H1 (cell line): ENCODE results near the gene NPR2.

Experiments used
- BCL11A ChIP-seq, 2 experiments: IDR thresholded peaks; one replicate each; pipeline ENCODE4 v1.6.1; 2011; ENCODE audit warnings: low read depth in 2 of 2, low read length in 2 of 2, mild to moderate bottlenecking in 2 of 2
- CREB1 ChIP-seq: IDR thresholded peaks from 2 replicates; pipeline ENCODE4 v1.6.1; 2012; ENCODE audit warnings: inconsistent platforms
- CTCF ChIP-seq, 3 experiments: IDR thresholded peaks; 1 replicate in 2 of 3; 2 replicates in 1 of 3; pipeline versions ENCODE4 v1.5.1 to v1.6.1; 2011; ENCODE audit warnings: low read length in 3 of 3, mild to moderate bottlenecking in 3 of 3, inconsistent platforms in 2 of 3, low read depth in 1 of 3, moderate library complexity in 1 of 3; ENCODE audit not compliant: insufficient read depth in 1 of 3; ENCODE audit errors: control extremely low read depth in 1 of 3
- EP300 ChIP-seq, 2 experiments: IDR thresholded peaks; 1 replicate in 1 of 2; 2 replicates in 1 of 2; pipeline ENCODE4 v1.6.1; 2011 to 2012; ENCODE audit warnings: low read depth in 2 of 2, low read length in 2 of 2, mild to moderate bottlenecking in 2 of 2, borderline replicate concordance in 1 of 2, inconsistent platforms in 1 of 2, moderate library complexity in 1 of 2
- EZH2 ChIP-seq: fragments of 200-600 bp; sonication (generic); IDR thresholded peaks from 2 replicates; pipeline ENCODE4 v1.7.1; 2012; ENCODE audit warnings: low read depth, mild to moderate bottlenecking, moderate library complexity, low read length, inconsistent platforms; ENCODE audit not compliant: severe bottlenecking
- FOSL1 ChIP-seq: IDR thresholded peaks from 2 replicates; pipeline ENCODE4 v1.6.1; 2011; ENCODE audit warnings: mild to moderate bottlenecking, low read depth, low read length, moderate library complexity; ENCODE audit not compliant: insufficient read depth
- GTF2F1 ChIP-seq: IDR thresholded peaks from 2 replicates; pipeline ENCODE4 v1.6.1; 2012; ENCODE audit warnings: low read depth, low read length, improper control_type of control experiment, borderline replicate concordance
- JUN ChIP-seq: IDR thresholded peaks from 2 replicates; pipeline ENCODE4 v1.6.1; 2011; ENCODE audit warnings: low read depth, mild to moderate bottlenecking, improper control_type of control experiment, low read length
- POLR2A ChIP-seq, 2 experiments: IDR thresholded peaks; 1 replicate in 1 of 2; 2 replicates in 1 of 2; pipeline ENCODE4 v1.6.1; 2011; ENCODE audit warnings: low read depth in 2 of 2, low read length in 2 of 2, mild to moderate bottlenecking in 2 of 2; ENCODE audit errors: control extremely low read depth in 1 of 2
- SIX5 ChIP-seq: IDR thresholded peaks from 2 replicates; pipeline ENCODE4 v1.6.1; 2011; ENCODE audit warnings: mild to moderate bottlenecking, low read depth, low read length
- TEAD4 ChIP-seq: IDR thresholded peaks from 2 replicates; pipeline ENCODE4 v1.6.1; 2012; ENCODE audit warnings: low read depth, low read length, inconsistent platforms, mixed read lengths
- YY1 ChIP-seq: IDR thresholded peaks from 2 replicates; pipeline ENCODE4 v1.6.1; 2011; ENCODE audit warnings: low read depth, mild to moderate bottlenecking, low read length
- ZNF274 ChIP-seq: IDR thresholded peaks from 2 replicates; pipeline ENCODE4 v1.7.0; 2012; ENCODE audit warnings: low read length, borderline replicate concordance; ENCODE audit errors: extremely low read depth
- TF ChIP-seq, protein P1 (sequence below): IDR thresholded peaks from 2 replicates; pipeline ENCODE4 v1.6.1; 2011; ENCODE audit warnings: low read depth, mild to moderate bottlenecking, low read length; ENCODE audit not compliant: insufficient read depth

- no peak for TF ChIP-seq YY1
- no peak for TF ChIP-seq ZNF274
- no peak for TF ChIP-seq CREB1
- no peak for TF ChIP-seq POLR2A (IDR thresholded peaks at IDR 0.05; ENCODE audit: control extremely low read depth in 1 of 2, low read depth in 2 of 2, low read length in 2 of 2)
- TF ChIP-seq GTF2F1: no peak
- no peak for TF ChIP-seq JUN
- no peak for TF ChIP-seq CTCF (IDR thresholded peaks at IDR 0.05; ENCODE audit: control extremely low read depth in 1 of 3, insufficient read depth in 1 of 3, low read depth in 1 of 3, low read length in 3 of 3)
- TF ChIP-seq EZH2: no peak
- TF ChIP-seq TEAD4: no peak
- TF ChIP-seq, protein P1, sequence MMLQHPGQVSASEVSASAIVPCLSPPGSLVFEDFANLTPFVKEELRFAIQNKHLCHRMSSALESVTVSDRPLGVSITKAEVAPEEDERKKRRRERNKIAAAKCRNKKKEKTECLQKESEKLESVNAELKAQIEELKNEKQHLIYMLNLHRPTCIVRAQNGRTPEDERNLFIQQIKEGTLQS: no peak
- TF ChIP-seq FOSL1: no peak
- TF ChIP-seq SIX5: no peak
- TF ChIP-seq BCL11A (IDR thresholded peaks at IDR 0.05; ENCODE audit: low read depth in 2 of 2, low read length in 2 of 2): no peak
- no peak for TF ChIP-seq EP300 (IDR thresholded peaks at IDR 0.05; ENCODE audit: borderline replicate concordance in 1 of 2, low read depth in 2 of 2, low read length in 2 of 2)
Measured at GRCh38 chr9:35792024-35792813, 828 bp downstream of the NPR2 start.
